Panc1 (cell line): ENCODE measurements around the gene MBNL2.

Experiments used
- POLR2AphosphoS5 ChIP-seq: IDR thresholded peaks from 2 replicates; pipeline ENCODE4 v1.6.1; 2012; ENCODE audit warnings: mild to moderate bottlenecking, low read depth, low read length, moderate library complexity
- SIN3A ChIP-seq: IDR thresholded peaks from 2 replicates; pipeline ENCODE4 v1.6.1; 2012; ENCODE audit warnings: low read depth, mild to moderate bottlenecking, low read length, moderate library complexity, borderline replicate concordance; ENCODE audit not compliant: insufficient read depth
- TF ChIP-seq, protein P1 (sequence below), 2 experiments: IDR thresholded peaks; 2 replicates each; pipeline ENCODE4 v1.6.1; 2011 to 2012; ENCODE audit warnings: low read depth in 2 of 2, control low read depth in 1 of 2, low read length in 1 of 2, mild to moderate bottlenecking in 1 of 2, moderate library complexity in 1 of 2; ENCODE audit not compliant: insufficient read depth in 1 of 2

DNA sequence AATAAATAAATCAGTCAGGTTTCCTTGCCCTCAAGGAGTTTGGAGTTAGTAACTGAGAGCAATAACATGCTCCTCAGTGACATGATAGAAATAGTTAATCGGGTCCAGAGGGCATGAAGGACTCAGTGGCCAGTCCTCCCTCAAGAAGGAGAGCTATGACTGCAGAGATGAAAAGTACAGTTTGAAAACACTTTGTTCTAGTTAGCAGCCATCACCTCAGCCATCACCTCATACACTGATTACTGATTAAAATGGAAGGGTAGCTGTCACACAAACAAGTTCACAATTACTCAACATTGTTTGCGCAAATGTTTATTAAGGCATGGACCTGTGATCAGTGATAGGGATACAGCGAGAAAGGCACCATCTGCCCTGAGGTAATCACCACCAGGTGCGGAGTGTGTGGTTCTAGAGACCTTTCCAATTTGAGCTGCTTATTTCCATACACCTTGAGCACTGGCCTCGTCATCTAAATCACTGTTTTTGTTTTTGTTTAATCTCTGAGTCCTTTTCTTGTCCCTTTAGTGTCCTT is 126.5 kb downstream of the MBNL2 start:
- no peak for TF ChIP-seq POLR2AphosphoS5
- TF ChIP-seq, protein P1, sequence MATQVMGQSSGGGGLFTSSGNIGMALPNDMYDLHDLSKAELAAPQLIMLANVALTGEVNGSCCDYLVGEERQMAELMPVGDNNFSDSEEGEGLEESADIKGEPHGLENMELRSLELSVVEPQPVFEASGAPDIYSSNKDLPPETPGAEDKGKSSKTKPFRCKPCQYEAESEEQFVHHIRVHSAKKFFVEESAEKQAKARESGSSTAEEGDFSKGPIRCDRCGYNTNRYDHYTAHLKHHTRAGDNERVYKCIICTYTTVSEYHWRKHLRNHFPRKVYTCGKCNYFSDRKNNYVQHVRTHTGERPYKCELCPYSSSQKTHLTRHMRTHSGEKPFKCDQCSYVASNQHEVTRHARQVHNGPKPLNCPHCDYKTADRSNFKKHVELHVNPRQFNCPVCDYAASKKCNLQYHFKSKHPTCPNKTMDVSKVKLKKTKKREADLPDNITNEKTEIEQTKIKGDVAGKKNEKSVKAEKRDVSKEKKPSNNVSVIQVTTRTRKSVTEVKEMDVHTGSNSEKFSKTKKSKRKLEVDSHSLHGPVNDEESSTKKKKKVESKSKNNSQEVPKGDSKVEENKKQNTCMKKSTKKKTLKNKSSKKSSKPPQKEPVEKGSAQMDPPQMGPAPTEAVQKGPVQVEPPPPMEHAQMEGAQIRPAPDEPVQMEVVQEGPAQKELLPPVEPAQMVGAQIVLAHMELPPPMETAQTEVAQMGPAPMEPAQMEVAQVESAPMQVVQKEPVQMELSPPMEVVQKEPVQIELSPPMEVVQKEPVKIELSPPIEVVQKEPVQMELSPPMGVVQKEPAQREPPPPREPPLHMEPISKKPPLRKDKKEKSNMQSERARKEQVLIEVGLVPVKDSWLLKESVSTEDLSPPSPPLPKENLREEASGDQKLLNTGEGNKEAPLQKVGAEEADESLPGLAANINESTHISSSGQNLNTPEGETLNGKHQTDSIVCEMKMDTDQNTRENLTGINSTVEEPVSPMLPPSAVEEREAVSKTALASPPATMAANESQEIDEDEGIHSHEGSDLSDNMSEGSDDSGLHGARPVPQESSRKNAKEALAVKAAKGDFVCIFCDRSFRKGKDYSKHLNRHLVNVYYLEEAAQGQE (IDR thresholded peaks at IDR 0.05; ENCODE audit: insufficient read depth in 1 of 2, low read depth in 2 of 2, low read length in 1 of 2) = no peak
- TF ChIP-seq SIN3A = no peak
